ENCODE results near the gene KIF2C.

GRCh38 chr1:44760876-44761275 lies 21.2 kb downstream of the KIF2C start:
- TF ChIP-seq NR3C1 (IDR thresholded peaks at IDR 0.05) = no peak
- no peak for TF ChIP-seq HDAC2 (IDR thresholded peaks at IDR 0.05)
